Testis (tissue), 2 donors: Measurements from ENCODE around the gene RGS9.

Experiments used
- POLR2A ChIP-seq: fragments of 450-650 bp; IDR thresholded peaks from one replicate; pipeline ENCODE4 v1.6.1; 2017; ENCODE audit warnings: antibody characterized with exemption, mild to moderate bottlenecking, moderate library complexity
- TF ChIP-seq, protein P1 (sequence below), 3 experiments: fragments of 450-650 bp in 2 of 3; fragments of 200-600 bp in 1 of 3; sonication (generic) in 1 of 3; IDR thresholded peaks; one replicate each; pipeline ENCODE4 v1.5.1; 2016 to 2019; ENCODE audit warnings: antibody characterized with exemption in 3 of 3, mild to moderate bottlenecking in 2 of 3, moderate library complexity in 1 of 3

DNA sequence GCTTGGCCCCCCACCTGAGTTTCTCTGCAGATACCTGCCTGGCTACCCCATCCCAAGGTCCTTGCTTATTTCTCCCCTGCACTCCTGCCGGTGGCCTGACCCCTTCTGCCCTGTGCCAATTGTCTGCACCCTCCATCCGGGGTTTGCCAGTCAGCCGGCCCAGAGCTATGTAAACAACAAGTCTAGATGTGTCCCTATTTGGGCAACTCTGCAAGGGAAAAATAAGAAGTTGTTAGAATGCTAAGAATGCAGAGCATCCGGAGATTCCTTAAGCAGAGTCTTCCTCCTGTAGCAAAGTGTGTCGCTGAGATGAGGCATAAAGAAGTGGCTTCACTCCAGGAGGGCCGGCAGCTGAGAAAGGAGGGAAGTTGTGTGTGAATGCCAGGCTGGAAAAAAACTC lies 46.6 kb downstream of the RGS9 start:
- TF ChIP-seq, protein P1, sequence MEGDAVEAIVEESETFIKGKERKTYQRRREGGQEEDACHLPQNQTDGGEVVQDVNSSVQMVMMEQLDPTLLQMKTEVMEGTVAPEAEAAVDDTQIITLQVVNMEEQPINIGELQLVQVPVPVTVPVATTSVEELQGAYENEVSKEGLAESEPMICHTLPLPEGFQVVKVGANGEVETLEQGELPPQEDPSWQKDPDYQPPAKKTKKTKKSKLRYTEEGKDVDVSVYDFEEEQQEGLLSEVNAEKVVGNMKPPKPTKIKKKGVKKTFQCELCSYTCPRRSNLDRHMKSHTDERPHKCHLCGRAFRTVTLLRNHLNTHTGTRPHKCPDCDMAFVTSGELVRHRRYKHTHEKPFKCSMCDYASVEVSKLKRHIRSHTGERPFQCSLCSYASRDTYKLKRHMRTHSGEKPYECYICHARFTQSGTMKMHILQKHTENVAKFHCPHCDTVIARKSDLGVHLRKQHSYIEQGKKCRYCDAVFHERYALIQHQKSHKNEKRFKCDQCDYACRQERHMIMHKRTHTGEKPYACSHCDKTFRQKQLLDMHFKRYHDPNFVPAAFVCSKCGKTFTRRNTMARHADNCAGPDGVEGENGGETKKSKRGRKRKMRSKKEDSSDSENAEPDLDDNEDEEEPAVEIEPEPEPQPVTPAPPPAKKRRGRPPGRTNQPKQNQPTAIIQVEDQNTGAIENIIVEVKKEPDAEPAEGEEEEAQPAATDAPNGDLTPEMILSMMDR (IDR thresholded peaks at IDR 0.05), result no peak
- TF ChIP-seq POLR2A, result no peak
